GM12878 (cell line): ENCODE measurements around the gene SSU72. TPM values are rescaled to one million over a fixed set of nuclear protein-coding genes. Genes with fewer than 3 reads are reported as not detected.

Experiments
- ATAC-seq: fragments of 200-7000 bp; cut with Tn5 transposase; 3 replicates; pipeline ENCODE4 v1.9.1; 2020; ENCODE audit warnings: mild to moderate bottlenecking, moderate library complexity
- BruUV-seq: library from RNA; stranded (reverse); fragments of 400-500 nt; replicated peaks from 2 replicates; lab custom pipeline; 2021; lab: Mats Ljungman, UMichigan
- CTCF ChIA-PET: fragments of 300-600 bp; sonication (Branson Sonifier 250); formaldehyde crosslinking; extraction: SDS; loops from one replicate; lab custom pipeline; 2021; ENCODE audit warnings: inconsistent platforms; lab: Yijun Ruan, JAX
- POLR2A ChIA-PET: fragments of 350-600 bp; formaldehyde crosslinking; extraction: SDS; loops from one replicate; lab custom pipeline; 2021; ENCODE audit warnings: inconsistent platforms; lab: Charles Lee
- RAD21 ChIA-PET: fragments of 300-600 bp; sonication (Branson Sonifier 250); formaldehyde crosslinking; loops from one replicate; lab custom pipeline; 2023; ENCODE audit warnings: antibody characterized with exemption; ENCODE audit not compliant: unreplicated experiment; lab: Charles Lee
- SMC1A ChIA-PET: fragments of 300-600 bp; sonication (Branson Sonifier 250); formaldehyde crosslinking; loops from one replicate; lab custom pipeline; 2023; ENCODE audit not compliant: unreplicated experiment, uncharacterized antibody; lab: Charles Lee
- DNase-seq: peaks from one replicate; pipeline ENCODE4 v3.0.0-alpha.2; 2011; ENCODE audit warnings: low read depth, low spot score
- FAIRE-seq: peaks from 3 replicates; lab custom pipeline; 2011; peaks lifted over from hg19 to GRCh38; lab: Jason Lieb, UNC
- H2AFZ ChIP-seq: 2 replicates; pipeline ENCODE4 v1.6.0; 2011; ENCODE audit warnings: low read depth, low read length, control low read depth; ENCODE audit not compliant: control insufficient read depth
- H3K27ac ChIP-seq: 2 replicates; pipeline ENCODE4 v1.5.1; 2011; ENCODE audit warnings: control low read depth; ENCODE audit not compliant: control insufficient read depth, insufficient read depth
- H3K27me3 ChIP-seq, 2 experiments: replicated peaks in 1 of 2; 2 replicates each; pipeline versions ENCODE4 v1.6.0 to v1.6.1; 2011; ENCODE audit warnings: low read length in 1 of 2; ENCODE audit not compliant: control insufficient read depth in 2 of 2, insufficient read depth in 2 of 2
- H3K36me3 ChIP-seq, 2 experiments: 2 replicates each; pipeline ENCODE4 v1.5.1; 2011; ENCODE audit warnings: low read length in 1 of 2; ENCODE audit not compliant: control insufficient read depth in 2 of 2, insufficient read depth in 2 of 2
- H3K4me1 ChIP-seq: 2 replicates; pipeline ENCODE4 v1.6.1; 2011; ENCODE audit warnings: mild to moderate bottlenecking, low read length, moderate library complexity, mixed read lengths; ENCODE audit not compliant: control insufficient read depth, insufficient read depth
- H3K4me2 ChIP-seq: 2 replicates; pipeline ENCODE4 v1.6.0; 2011; ENCODE audit warnings: control low read depth; ENCODE audit not compliant: control insufficient read depth, insufficient read depth
- H3K4me3 ChIP-seq: fragments of 200-600 bp; sonication (generic); 2 replicates; pipeline ENCODE4 v1.5.1; 2016
- H3K79me2 ChIP-seq: 2 replicates; pipeline ENCODE4 v1.6.0; 2011; ENCODE audit warnings: low read length; ENCODE audit not compliant: control insufficient read depth, insufficient read depth
- H3K9ac ChIP-seq: 2 replicates; pipeline ENCODE4 v1.8.0; 2011; ENCODE audit warnings: low read length, control low read depth, mixed read lengths; ENCODE audit not compliant: control insufficient read depth, insufficient read depth
- H3K9me3 ChIP-seq: replicated peaks from 3 replicates; pipeline ENCODE4 v1.5.1; 2011; ENCODE audit warnings: mild to moderate bottlenecking, low read length; ENCODE audit not compliant: control insufficient read depth, insufficient read depth
- H4K20me1 ChIP-seq: 2 replicates; pipeline ENCODE4 v1.6.0; 2011; ENCODE audit not compliant: control insufficient read depth, insufficient read depth
- EP300 ChIP-seq, 2 experiments: fragments of 150-350 bp in 1 of 2; IDR thresholded peaks; 2 replicates each; pipeline ENCODE4 v1.6.1; 2011 to 2012; ENCODE audit warnings: low read depth in 2 of 2, low read length in 2 of 2, borderline replicate concordance in 1 of 2, improper control_type of control experiment in 1 of 2, inconsistent platforms in 1 of 2; ENCODE audit not compliant: control insufficient read depth in 1 of 2
- GABPA ChIP-seq: IDR thresholded peaks from 2 replicates; pipeline ENCODE4 v1.6.1; 2014; ENCODE audit warnings: antibody characterized with exemption, low read depth, mild to moderate bottlenecking, inconsistent platforms
- KAT2A ChIP-seq: conservative IDR thresholded peaks from 2 replicates; pipeline ENCODE4 v1.6.1; 2011; ENCODE audit warnings: low read depth, low read length; ENCODE audit not compliant: control insufficient read depth
- PKNOX1 ChIP-seq: fragments of 450-650 bp; IDR thresholded peaks from 2 replicates; pipeline ENCODE4 v1.6.1; 2016; ENCODE audit warnings: mild to moderate bottlenecking
- RAD51 ChIP-seq: fragments of 450-650 bp; IDR thresholded peaks from 2 replicates; pipeline ENCODE4 v1.6.1; 2016; ENCODE audit warnings: moderate library complexity, mild to moderate bottlenecking, inconsistent platforms
- SUZ12 ChIP-seq: fragments of 200-600 bp; sonication (generic); IDR thresholded peaks from one replicate; pipeline ENCODE4 v1.6.1; 2018; ENCODE audit warnings: antibody characterized with exemption, mild to moderate bottlenecking; ENCODE audit not compliant: unreplicated experiment
- ZBTB40 ChIP-seq: fragments of 450-650 bp; IDR thresholded peaks from 2 replicates; pipeline ENCODE4 v1.6.1; 2016; ENCODE audit warnings: mild to moderate bottlenecking, moderate library complexity, borderline replicate concordance
- ZNF217 ChIP-seq: fragments of 450-650 bp; IDR thresholded peaks from 2 replicates; pipeline ENCODE4 v1.6.1; 2017; ENCODE audit warnings: antibody characterized with exemption, mild to moderate bottlenecking
- WGBS: methylation state at CpG from one replicate; pipeline ENCODE4 v1.1.6; 2016; ENCODE audit warnings: low lambda C conversion rate; ENCODE audit not compliant: insufficient replicate concordance, insufficient coverage; ENCODE audit errors: missing lambda C conversion rate; 5-methylcytosine and 5-hydroxymethylcytosine counted together
- in situ Hi-C: fragments of 300-500 bp; cut with MboI; formaldehyde crosslinking; loops from 9 replicates; pipeline ENCODE4 v1.14.3; 2018; ENCODE audit warnings: mixed read lengths
- intact Hi-C: fragments of 100-400 bp; cut with micrococcal nuclease; formaldehyde crosslinking; loops from one replicate; pipeline ENCODE4 v1.14.2; 2022; ENCODE audit not compliant: unreplicated experiment
- polyA plus RNA-seq, 11 experiments: library from polyadenylated mRNA; depleted of rRNA in 4 of 11; unstranded in 6 of 11; stranded (reverse) in 5 of 11; fragments of >200 nt; fragmentation: Nextera tagmentation in 4 of 11; fragmentation: Illumina TruSeq in 1 of 11; extraction: Ambion mirVana in 4 of 11; extraction: Trizol in 1 of 11; gene quantifications; 1 replicate in 1 of 11; 2 replicates in 10 of 11; pipeline versions ENCODE4 v1.2.1 to v1.2.3, GENCODE V29; 2011 to 2016; ENCODE audit warnings: inconsistent platforms in 2 of 11, missing spikeins in 2 of 11, low read depth in 1 of 11
- total RNA-seq, 4 experiments: library from RNA; depleted of rRNA in 3 of 4; stranded (reverse); fragments of >200 nt in 3 of 4; fragmentation: Illumina TruSeq in 1 of 4; extraction: Trizol in 1 of 4; gene quantifications; 2 replicates each; pipeline versions ENCODE4 v1.2.1 to v1.2.3, GENCODE V29; 2013 to 2021

SSU72 gene
- total and polyA plus RNA-seq, 10 of the 15 experiments (the other 5 are each of a cell fraction or from before 2014, with no cell fraction given) = 28.6 to 172 (median 67.7) TPM

GRCh38 chr1:1604374-1605033 is 29.8 kb upstream of the SSU72 start:
- Histone ChIP-seq H3K4me1 (peaks cover 34% of the 10 kb centered on the region), H3K9me3 (no peaks in the 10 kb centered on the region), H3K27ac (no peak overlapping the region), H4K20me1 (no peaks in the 10 kb centered on the region), H3K4me2 (no peak overlapping the region), H3K79me2 (no peaks in the 10 kb centered on the region), H3K9ac (no peak overlapping the region), H2AFZ (no peak overlapping the region), H3K4me3 (no peak overlapping the region), H3K36me3 (no peaks in the 10 kb centered on the region), H3K27me3 (no peaks in the 10 kb centered on the region; a peak in 1 of 4 replicates)
- RAD21 ChIA-PET = no interaction called here
- SMC1A ChIA-PET = no interaction called here
- in situ Hi-C loops = no loop called here
- 77% methylated on average over 15 of the region's 15 CpGs for WGBS
- POLR2A ChIA-PET = no interaction called here
- FAIRE-seq (no peak), DNase-seq (no peak), ATAC-seq (no peak)
- BruUV-seq = no TSS peak
- intact Hi-C loops = no loop called here
- TF ChIP-seq EP300 (IDR thresholded peaks at IDR 0.05; ENCODE audit: borderline replicate concordance in 1 of 2, control insufficient read depth in 1 of 2, low read depth in 2 of 2, low read length in 2 of 2) = no peak
- no peak for TF ChIP-seq SUZ12
- TF ChIP-seq ZNF217 = no peak
- CTCF ChIA-PET = no interaction called here

- CTCF ChIA-PET = no interaction called here
- DNase-seq = no peak
- H3K36me3 ChIP-seq = no peaks in the 10 kb centered on the region
- TF ChIP-seq PKNOX1 (no peak), ZBTB40 (no peak), RAD51 (no peak), KAT2A (no peak), GABPA (no peak)
Measured at GRCh38 chr1:1603671-1604373, 29.2 kb upstream of the SSU72 start.

More at GRCh38 chr1:1603671-1604373, 29.2 kb upstream of the SSU72 start:
- H2AFZ ChIP-seq = no peak overlapping the region
- no peak overlapping the region for H3K4me2 ChIP-seq
- ChIA-PET POLR2A (interaction anchor here (0.7 kb wide), 1 partner anchor 621 kb away, joined by 5 read pairs; no protein-coding TSS in a partner anchor), SMC1A (interaction anchor here (1.2 kb wide), 1 partner anchor 25 kb away, joined by 3 read pairs; no protein-coding TSS in a partner anchor), RAD21 (no interaction called here)
- H3K9ac ChIP-seq = no peak overlapping the region
- intact Hi-C loops = no loop called here
- H3K4me1 ChIP-seq = peaks cover 34% of the 10 kb centered on the region
- FAIRE-seq (no peak), ATAC-seq (no peak)
- in situ Hi-C loops = no loop called here
- H3K9me3 ChIP-seq = no peaks in the 10 kb centered on the region
- H3K79me2 ChIP-seq = no peaks in the 10 kb centered on the region
- no peak overlapping the region for H3K27ac ChIP-seq
- no peak overlapping the region for H3K4me3 ChIP-seq
- H4K20me1 ChIP-seq = no peaks in the 10 kb centered on the region
- 42% methylated on average over 12 of the region's 13 CpGs for WGBS
- no peaks in the 10 kb centered on the region; a peak in 2 of 4 replicates for H3K27me3 ChIP-seq
- no TSS peak for BruUV-seq
